Activated naive CD8-positive, alpha-beta T cell treated with anti-CD3 and anti-CD28 coated beads, Interleukin-2, amount 10 ng/mL, durations not matched to agents 7 days and 5 days (primary cell): ENCODE results near the gene CYRIA. TPM values are rescaled to one million over a fixed set of nuclear protein-coding genes. Genes with fewer than 3 reads are reported as not detected.

ENCODE experiments used
- ATAC-seq: fragments of 150-1000 bp; cut with Tn5 transposase; one replicate; pipeline ENCODE4 v1.10.0; 2021; ENCODE audit warnings: low read depth, moderate library complexity
- POLR2A ChIA-PET: fragments of 350-600 bp; sonication (Branson Sonifier 250); formaldehyde crosslinking; loops from one replicate; lab custom pipeline; 2021; ENCODE audit warnings: antibody characterized with exemption; lab: Charles Lee
- DNase-seq: peaks from one replicate; pipeline ENCODE4 v3.0.0; 2021
- H3K27ac Mint-ChIP-seq: one replicate; pipeline ENCODE4 v1.8.0; 2022; ENCODE audit warnings: mild to moderate bottlenecking, mixed read lengths
- H3K27me3 Mint-ChIP-seq: one replicate; pipeline ENCODE4 v1.8.0; 2022; ENCODE audit warnings: mild to moderate bottlenecking, moderate library complexity, mixed read lengths
- H3K36me3 Mint-ChIP-seq: one replicate; pipeline ENCODE4 v1.8.0; 2021; ENCODE audit warnings: mild to moderate bottlenecking, mixed read lengths
- H3K4me1 Mint-ChIP-seq: one replicate; pipeline ENCODE4 v1.8.0; 2021; ENCODE audit warnings: mixed read lengths
- H3K4me3 Mint-ChIP-seq: one replicate; pipeline ENCODE4 v1.8.0; 2022; ENCODE audit warnings: mild to moderate bottlenecking, moderate library complexity, mixed read lengths
- H3K9me3 Mint-ChIP-seq: one replicate; pipeline ENCODE4 v1.8.0; 2021; ENCODE audit warnings: mixed read lengths
- total RNA-seq, 2 experiments: library from RNA; stranded (reverse); gene quantifications; one replicate each; pipeline ENCODE4 v1.2.3, GENCODE V29; 2021

Gene CYRIA
- total RNA-seq, result 1 to 10 TPM; 1.4 to 2.1 TPM

- H3K4me1 Mint-ChIP-seq, result peaks cover 5% of the 10 kb centered on the region
- DNase-seq (peak; percentile 65), ATAC-seq (peak; percentile 87)
- no peak within 1 kb of the TSS for H3K27ac Mint-ChIP-seq
- peak within 1 kb of the TSS; percentile 75 for H3K4me3 Mint-ChIP-seq
- H3K36me3 Mint-ChIP-seq, result no peaks in the 10 kb centered on the region
- peaks cover 43% of the 10 kb centered on the region for H3K27me3 Mint-ChIP-seq
- H3K9me3 Mint-ChIP-seq, result no peaks in the 10 kb centered on the region
- POLR2A ChIA-PET, result no interaction called here
These were observed at the start of gene CYRIA for GRCh38 chr2:16665748-16666448. Gene CYRIA (minus strand): TSS chr2:16665834. CDS start chr2:16588119, 77,715 bp downstream.

GRCh38 chr2:16713011-16713423 lies 47.4 kb upstream of the CYRIA start:
- no peaks in the 10 kb centered on the region for H3K36me3 Mint-ChIP-seq
- ATAC-seq, result no peak
- no peak overlapping the region for H3K27ac Mint-ChIP-seq
- H3K4me3 Mint-ChIP-seq, result no peak overlapping the region
- POLR2A ChIA-PET, result no interaction called here
- H3K9me3 Mint-ChIP-seq, result no peaks in the 10 kb centered on the region
- no peak for DNase-seq
- H3K27me3 Mint-ChIP-seq, result peaks cover 8% of the 10 kb centered on the region
- no peaks in the 10 kb centered on the region for H3K4me1 Mint-ChIP-seq

GRCh38 chr2:16709769-16710168 lies 44.1 kb upstream of the CYRIA start:
- peaks cover 8% of the 10 kb centered on the region for H3K27me3 Mint-ChIP-seq
- ATAC-seq (no peak), DNase-seq (no peak)
- no peaks in the 10 kb centered on the region for H3K4me1 Mint-ChIP-seq
- H3K27ac Mint-ChIP-seq, result no peak overlapping the region
- POLR2A ChIA-PET, result no interaction called here
- no peaks in the 10 kb centered on the region for H3K36me3 Mint-ChIP-seq
- H3K9me3 Mint-ChIP-seq, result no peaks in the 10 kb centered on the region
- no peak overlapping the region for H3K4me3 Mint-ChIP-seq

DNA sequence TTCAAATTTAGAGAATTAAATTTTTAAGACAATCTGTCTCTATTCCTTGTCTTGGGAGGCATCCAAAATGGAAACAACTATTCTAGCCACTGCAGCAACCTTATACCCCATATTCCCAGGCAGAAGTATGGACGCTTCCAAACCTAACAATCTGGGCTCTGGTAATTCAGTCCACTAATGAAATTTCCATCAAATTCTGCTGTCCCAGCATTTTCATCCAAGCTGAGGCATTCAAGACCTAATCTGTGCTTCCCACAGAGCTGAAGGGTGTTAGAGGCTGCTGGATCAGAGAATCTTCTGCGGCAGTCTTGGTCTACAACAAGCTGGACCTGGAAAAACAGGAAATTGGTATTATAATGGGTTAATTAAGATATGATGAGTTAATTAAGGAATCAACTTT lies 42.5 kb upstream of the CYRIA start:
- Mint-ChIP-seq H3K4me3 (no peak overlapping the region), H3K9me3 (no peaks in the 10 kb centered on the region), H3K36me3 (no peaks in the 10 kb centered on the region), H3K27me3 (peaks cover 8% of the 10 kb centered on the region), H3K27ac (no peak overlapping the region), H3K4me1 (no peaks in the 10 kb centered on the region)
- POLR2A ChIA-PET, result no interaction called here
- ATAC-seq, result no peak
- no peak for DNase-seq

GRCh38 chr2:16707014-16707623 lies 41.5 kb upstream of the CYRIA start:
- ATAC-seq, result no peak
- DNase-seq, result no peak
- H3K4me3 Mint-ChIP-seq, result no peak overlapping the region
- POLR2A ChIA-PET, result no interaction called here
- peaks cover 11% of the 10 kb centered on the region for H3K27me3 Mint-ChIP-seq
- no peak overlapping the region for H3K27ac Mint-ChIP-seq
- no peaks in the 10 kb centered on the region for H3K36me3 Mint-ChIP-seq
- H3K9me3 Mint-ChIP-seq, result no peaks in the 10 kb centered on the region
- no peaks in the 10 kb centered on the region for H3K4me1 Mint-ChIP-seq

DNA sequence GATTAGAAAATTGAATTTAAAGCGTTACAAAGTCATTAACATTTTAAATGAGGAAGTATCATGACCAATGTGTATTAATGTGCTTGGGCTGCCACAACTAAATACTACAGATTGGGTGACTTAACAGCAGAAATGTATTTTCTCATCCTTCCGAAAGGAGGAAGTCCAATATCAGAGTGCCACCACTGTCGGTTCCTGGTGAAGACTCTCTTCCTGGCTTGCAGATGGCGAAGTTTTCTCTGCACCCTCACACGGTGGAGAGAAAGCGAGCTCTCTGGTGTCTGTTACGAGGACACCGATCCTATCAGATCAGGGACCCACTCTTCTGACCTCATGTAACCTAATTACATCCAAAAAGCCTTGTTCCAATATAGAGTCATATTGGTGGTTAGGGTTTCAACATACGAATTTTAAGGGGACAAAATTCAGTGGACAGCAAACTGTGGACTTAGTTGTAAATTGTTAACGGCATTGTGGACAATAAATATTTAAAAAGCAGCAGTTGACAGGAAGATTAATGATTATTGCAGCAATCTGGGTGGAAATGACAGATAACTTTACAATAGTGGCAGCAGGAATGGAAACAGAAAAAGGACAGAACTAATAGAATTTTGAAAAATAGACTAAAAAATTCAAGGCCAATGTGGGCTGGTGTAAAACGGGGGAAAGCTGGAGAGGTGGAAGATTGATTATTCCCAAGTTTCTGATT lies 35.1 kb upstream of the CYRIA start:
- no peak overlapping the region for H3K27ac Mint-ChIP-seq
- peaks cover 6% of the 10 kb centered on the region for H3K27me3 Mint-ChIP-seq
- no peaks in the 10 kb centered on the region for H3K4me1 Mint-ChIP-seq
- ATAC-seq, result no peak
- no peaks in the 10 kb centered on the region for H3K36me3 Mint-ChIP-seq
- no peak overlapping the region for H3K4me3 Mint-ChIP-seq
- POLR2A ChIA-PET, result no interaction called here
- no peak for DNase-seq
- no peaks in the 10 kb centered on the region for H3K9me3 Mint-ChIP-seq

DNA sequence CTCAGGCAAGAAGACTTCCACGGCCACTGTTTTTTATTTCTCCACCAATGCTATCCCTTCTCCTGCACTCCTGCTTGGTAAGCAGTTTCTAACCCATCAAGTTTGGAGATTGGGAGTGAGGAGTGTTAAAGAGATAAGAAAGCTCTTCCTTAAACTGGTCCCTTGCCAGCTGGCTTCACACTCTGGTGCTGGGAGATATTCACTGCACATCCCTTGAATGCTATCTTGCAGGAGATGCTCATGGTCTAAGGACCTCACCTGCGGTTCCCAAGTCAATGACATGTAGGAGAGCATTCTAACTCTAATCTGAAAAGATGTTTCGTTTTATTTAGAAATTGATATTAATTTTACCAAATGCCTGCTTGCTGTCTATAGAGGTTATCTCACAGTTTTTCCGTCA lies 28.2 kb upstream of the CYRIA start:
- POLR2A ChIA-PET, result no interaction called here
- peaks cover 4% of the 10 kb centered on the region for H3K27me3 Mint-ChIP-seq
- no peak for ATAC-seq

GRCh38 chr2:16691261-16691660 lies 25.6 kb upstream of the CYRIA start:
- DNase-seq (no peak), ATAC-seq (no peak)
- Mint-ChIP-seq H3K27me3 (peaks cover 4% of the 10 kb centered on the region), H3K9me3 (no peaks in the 10 kb centered on the region), H3K4me3 (no peak overlapping the region), H3K27ac (no peak overlapping the region), H3K4me1 (no peaks in the 10 kb centered on the region), H3K36me3 (no peaks in the 10 kb centered on the region)
- POLR2A ChIA-PET, result no interaction called here

More for the DNA sequence above, 28.2 kb upstream of the CYRIA start:
- Mint-ChIP-seq H3K27ac (no peak overlapping the region), H3K9me3 (no peaks in the 10 kb centered on the region), H3K4me1 (no peaks in the 10 kb centered on the region), H3K4me3 (no peak overlapping the region), H3K36me3 (no peaks in the 10 kb centered on the region)
- no peak for DNase-seq

GRCh38 chr2:16687955-16688354 lies 22.3 kb upstream of the CYRIA start:
- H3K27ac Mint-ChIP-seq, result no peak overlapping the region
- no peaks in the 10 kb centered on the region for H3K36me3 Mint-ChIP-seq
- peaks cover 2% of the 10 kb centered on the region for H3K27me3 Mint-ChIP-seq
- H3K9me3 Mint-ChIP-seq, result no peaks in the 10 kb centered on the region
- POLR2A ChIA-PET, result no interaction called here
- ATAC-seq (no peak), DNase-seq (no peak)
- no peak overlapping the region for H3K4me3 Mint-ChIP-seq
- no peaks in the 10 kb centered on the region for H3K4me1 Mint-ChIP-seq

- DNase-seq (no peak), ATAC-seq (no peak)
- Mint-ChIP-seq H3K27ac (no peak overlapping the region), H3K36me3 (no peaks in the 10 kb centered on the region), H3K4me1 (no peaks in the 10 kb centered on the region), H3K9me3 (no peaks in the 10 kb centered on the region), H3K4me3 (no peak overlapping the region), H3K27me3 (peaks cover 2% of the 10 kb centered on the region)
- POLR2A ChIA-PET, result no interaction called here
These were observed 21.6 kb upstream of the CYRIA start for GRCh38 chr2:16687222-16687621.

- Mint-ChIP-seq H3K9me3 (no peaks in the 10 kb centered on the region), H3K36me3 (no peaks in the 10 kb centered on the region), H3K4me1 (no peaks in the 10 kb centered on the region), H3K27ac (no peak overlapping the region), H3K27me3 (peaks cover 2% of the 10 kb centered on the region), H3K4me3 (no peak overlapping the region)
- DNase-seq, result no peak
- POLR2A ChIA-PET, result no interaction called here
- ATAC-seq, result no peak
These were observed 21.0 kb upstream of the CYRIA start for GRCh38 chr2:16686641-16687040.

- POLR2A ChIA-PET, result no interaction called here
- Mint-ChIP-seq H3K9me3 (peaks cover 3% of the 10 kb centered on the region), H3K4me1 (no peaks in the 10 kb centered on the region), H3K27me3 (no peaks in the 10 kb centered on the region), H3K4me3 (no peak overlapping the region), H3K27ac (no peak overlapping the region), H3K36me3 (no peaks in the 10 kb centered on the region)
- no peak for DNase-seq
- ATAC-seq, result no peak
These were observed 19.7 kb upstream of the CYRIA start for GRCh38 chr2:16685340-16685715.

DNA sequence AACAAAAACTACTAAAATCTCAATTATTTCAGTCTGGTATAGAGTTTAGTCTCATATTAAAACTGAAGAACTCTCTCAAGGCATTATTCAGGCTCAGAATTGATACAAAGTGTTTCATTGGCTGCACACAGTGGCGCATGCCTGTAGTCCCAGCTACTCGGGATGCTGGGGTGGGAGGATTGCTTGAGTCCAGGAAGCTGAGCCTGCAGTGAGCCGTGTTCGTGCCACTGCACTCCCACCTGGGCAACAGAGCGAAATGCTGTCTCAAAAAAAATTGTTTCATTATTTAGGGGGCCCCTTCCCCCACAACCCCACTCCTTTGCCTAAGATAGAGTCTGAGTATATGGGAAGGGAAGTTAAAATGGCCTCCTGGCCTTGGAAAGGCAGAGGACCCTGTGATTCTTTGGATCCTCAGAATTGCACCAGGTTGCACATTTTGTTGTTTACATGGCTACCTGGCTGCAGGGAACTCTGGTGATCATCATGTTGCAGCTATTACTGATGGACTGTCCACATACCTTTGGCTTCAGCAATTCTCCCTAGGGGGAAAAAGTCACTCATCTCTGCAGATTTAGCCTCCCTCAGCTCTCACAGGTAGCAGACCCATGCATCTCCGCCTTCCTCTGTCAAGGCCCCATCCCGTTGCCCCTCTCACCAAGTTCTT lies 19.2 kb upstream of the CYRIA start:
- Mint-ChIP-seq H3K9me3 (peaks cover 3% of the 10 kb centered on the region), H3K4me3 (no peak overlapping the region), H3K27ac (no peak overlapping the region), H3K4me1 (no peaks in the 10 kb centered on the region), H3K36me3 (no peaks in the 10 kb centered on the region), H3K27me3 (no peaks in the 10 kb centered on the region)
- no peak for DNase-seq
- POLR2A ChIA-PET, result no interaction called here
- no peak for ATAC-seq
